Keratinocyte (primary cell): ENCODE measurements around the gene TM9SF1.

Experiments used
- CTCF ChIP-seq, 3 experiments: IDR thresholded peaks in 1 of 3; conservative IDR thresholded peaks in 1 of 3; optimal IDR thresholded peaks in 1 of 3; 2 replicates in 2 of 3; 3 replicates in 1 of 3; pipeline versions ENCODE3 to v1.5.1; 2011; ENCODE audit warnings: low read length in 3 of 3, mild to moderate bottlenecking in 3 of 3, moderate library complexity in 2 of 3, control low read depth in 1 of 3, inconsistent platforms in 1 of 3; ENCODE audit not compliant: insufficient read depth in 2 of 3; ENCODE audit errors: extremely low read depth in 1 of 3
- EZH2 ChIP-seq: IDR thresholded peaks from one replicate; pipeline ENCODE4 v1.6.1; 2012; ENCODE audit warnings: inconsistent platforms, mild to moderate bottlenecking, low read length, moderate library complexity

DNA sequence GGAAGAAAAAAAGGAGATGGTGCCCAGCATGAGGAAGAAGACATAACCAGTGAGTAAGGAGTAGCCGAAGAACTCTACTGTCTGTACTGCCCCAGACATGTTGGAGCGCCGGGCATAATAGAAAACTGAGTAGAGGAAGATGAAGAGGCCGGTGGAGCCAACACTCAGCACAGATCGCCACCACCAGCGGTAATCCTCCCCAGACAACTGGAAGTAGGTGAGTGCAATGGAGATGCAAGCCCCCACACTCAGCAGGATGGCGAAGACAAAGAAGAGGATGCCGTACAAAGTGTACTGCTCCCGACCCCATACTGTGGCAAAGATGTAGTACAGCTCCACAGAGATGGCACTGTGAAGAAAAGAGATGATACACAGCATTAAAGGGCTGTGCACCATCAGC lies 5.8 kb downstream of the TM9SF1 start:
- TF ChIP-seq CTCF (optimal IDR thresholded peaks at IDR 0.05 in 1 of 3, IDR thresholded peaks at IDR 0.05 in 1 of 3, conservative IDR thresholded peaks at IDR 0.05 in 1 of 3; ENCODE audit: extremely low read depth in 1 of 3, insufficient read depth in 2 of 3, low read length in 3 of 3), result no peak
- no peak for TF ChIP-seq EZH2
